ENCODE measurements around the gene CD164.

The CD164 gene

GRCh38 chr6:109362102-109362884 lies 20.0 kb downstream of the CD164 start:
- peaks cover 23% of the 10 kb centered on the region for H3K4me1 Mint-ChIP-seq
- no peaks in the 10 kb centered on the region for H3K9me3 Mint-ChIP-seq
- H3K36me3 Mint-ChIP-seq: peaks cover 81% of the 10 kb centered on the region
- H3K27ac Mint-ChIP-seq: no peak overlapping the region
- DNase-seq (ENCODE audit: low spot score in 2 of 2): no peak
- H3K4me3 Mint-ChIP-seq: no peak overlapping the region
- ATAC-seq: no peak

GRCh38 chr6:109360791-109361190 lies 21.5 kb downstream of the CD164 start:
- no peak for ATAC-seq
- H3K27ac Mint-ChIP-seq: peak overlapping the region; percentile 64
- H3K4me1 Mint-ChIP-seq: peaks cover 18% of the 10 kb centered on the region
- H3K4me3 Mint-ChIP-seq: no peak overlapping the region
- H3K36me3 Mint-ChIP-seq: peaks cover 73% of the 10 kb centered on the region
- no peaks in the 10 kb centered on the region for H3K9me3 Mint-ChIP-seq
- no peak for DNase-seq (ENCODE audit: low spot score in 2 of 2)

GRCh38 chr6:109360281-109360680 lies 22.0 kb downstream of the CD164 start:
- Mint-ChIP-seq H3K4me1 (peaks cover 18% of the 10 kb centered on the region), H3K27ac (peak overlapping the region; percentile 64), H3K9me3 (no peaks in the 10 kb centered on the region), H3K4me3 (no peak overlapping the region), H3K36me3 (peaks cover 67% of the 10 kb centered on the region)
- DNase-seq (ENCODE audit: low spot score in 2 of 2): no peak
- ATAC-seq: no peak

GRCh38 chr6:109359248-109359647 lies 23.0 kb downstream of the CD164 start:
- peaks cover 18% of the 10 kb centered on the region for H3K4me1 Mint-ChIP-seq
- H3K9me3 Mint-ChIP-seq: no peaks in the 10 kb centered on the region
- no peak overlapping the region for H3K4me3 Mint-ChIP-seq
- peaks cover 57% of the 10 kb centered on the region for H3K36me3 Mint-ChIP-seq
- DNase-seq (ENCODE audit: low spot score in 2 of 2): no peak
- ATAC-seq: no peak
- H3K27ac Mint-ChIP-seq: no peak overlapping the region

- peak overlapping the region; percentile 12 for H3K27ac Mint-ChIP-seq
- H3K4me3 Mint-ChIP-seq: no peak overlapping the region
- no peaks in the 10 kb centered on the region for H3K9me3 Mint-ChIP-seq
- no peak for DNase-seq (ENCODE audit: low spot score in 2 of 2)
- H3K36me3 Mint-ChIP-seq: peaks cover 56% of the 10 kb centered on the region
- peaks cover 11% of the 10 kb centered on the region for H3K4me1 Mint-ChIP-seq
- ATAC-seq: no peak
Observed at GRCh38 chr6:109358204-109358603, 24.1 kb downstream of the CD164 start.

GRCh38 chr6:109356237-109356636 lies 26.0 kb downstream of the CD164 start:
- peaks cover 19% of the 10 kb centered on the region for H3K4me1 Mint-ChIP-seq
- H3K36me3 Mint-ChIP-seq: peaks cover 39% of the 10 kb centered on the region
- ATAC-seq: no peak

GRCh38 chr6:109351231-109352130 lies 30.8 kb downstream of the CD164 start:
- ATAC-seq: no peak
- no peak for DNase-seq (ENCODE audit: low spot score in 2 of 2)
- Mint-ChIP-seq H3K4me1 (peaks cover 21% of the 10 kb centered on the region), H3K36me3 (peaks cover 17% of the 10 kb centered on the region), H3K4me3 (no peak overlapping the region), H3K27ac (no peak overlapping the region), H3K9me3 (no peaks in the 10 kb centered on the region)

More at GRCh38 chr6:109356237-109356636, 26.0 kb downstream of the CD164 start:
- no peak for DNase-seq (ENCODE audit: low spot score in 2 of 2)
- H3K9me3 Mint-ChIP-seq: no peaks in the 10 kb centered on the region
- no peak overlapping the region for H3K4me3 Mint-ChIP-seq
- H3K27ac Mint-ChIP-seq: no peak overlapping the region

GRCh38 chr6:109349419-109349987 lies 32.8 kb downstream of the CD164 start:
- no peaks in the 10 kb centered on the region for H3K9me3 Mint-ChIP-seq
- no peak overlapping the region for H3K4me3 Mint-ChIP-seq
- H3K4me1 Mint-ChIP-seq: peaks cover 21% of the 10 kb centered on the region
- peak overlapping the region; percentile 50 for H3K27ac Mint-ChIP-seq
- DNase-seq (ENCODE audit: low spot score in 2 of 2) (no peak), ATAC-seq (no peak)
- H3K36me3 Mint-ChIP-seq: peaks cover 12% of the 10 kb centered on the region

- H3K4me3 Mint-ChIP-seq: no peak overlapping the region
- H3K4me1 Mint-ChIP-seq: peaks cover 21% of the 10 kb centered on the region
- peaks cover 2% of the 10 kb centered on the region for H3K36me3 Mint-ChIP-seq
- no peak for ATAC-seq
- DNase-seq (ENCODE audit: low spot score in 2 of 2): no peak
- no peak overlapping the region for H3K27ac Mint-ChIP-seq
- H3K9me3 Mint-ChIP-seq: no peaks in the 10 kb centered on the region
Observed at GRCh38 chr6:109348226-109348625, 34.0 kb downstream of the CD164 start.

- Mint-ChIP-seq H3K9me3 (no peaks in the 10 kb centered on the region), H3K4me1 (peaks cover 21% of the 10 kb centered on the region), H3K27ac (no peak overlapping the region), H3K36me3 (no peaks in the 10 kb centered on the region), H3K4me3 (no peak overlapping the region)
- ATAC-seq (no peak), DNase-seq (ENCODE audit: low spot score in 2 of 2) (no peak)
Observed at GRCh38 chr6:109347779-109348178, 34.5 kb downstream of the CD164 start.

- no peaks in the 10 kb centered on the region for H3K9me3 Mint-ChIP-seq
- H3K4me1 Mint-ChIP-seq: peaks cover 10% of the 10 kb centered on the region
- ATAC-seq: no peak
- H3K4me3 Mint-ChIP-seq: no peak overlapping the region
- no peaks in the 10 kb centered on the region for H3K36me3 Mint-ChIP-seq
- no peak for DNase-seq (ENCODE audit: low spot score in 2 of 2)
- no peak overlapping the region for H3K27ac Mint-ChIP-seq
Observed at GRCh38 chr6:109345986-109346385, 36.3 kb downstream of the CD164 start.

GRCh38 chr6:109344226-109344625 lies 38.0 kb downstream of the CD164 start:
- Mint-ChIP-seq H3K9me3 (no peaks in the 10 kb centered on the region), H3K27ac (no peak overlapping the region), H3K4me3 (no peak overlapping the region), H3K4me1 (no peaks in the 10 kb centered on the region), H3K36me3 (no peaks in the 10 kb centered on the region)
- DNase-seq (ENCODE audit: low spot score in 2 of 2) (no peak), ATAC-seq (no peak)

- Mint-ChIP-seq H3K4me1 (no peaks in the 10 kb centered on the region), H3K9me3 (no peaks in the 10 kb centered on the region), H3K27ac (no peak overlapping the region), H3K36me3 (no peaks in the 10 kb centered on the region), H3K4me3 (no peak overlapping the region)
- DNase-seq (ENCODE audit: low spot score in 2 of 2) (no peak), ATAC-seq (no peak)
Observed at GRCh38 chr6:109343518-109343917, 38.7 kb downstream of the CD164 start.

GRCh38 chr6:109342911-109343310 lies 39.4 kb downstream of the CD164 start:
- Mint-ChIP-seq H3K4me3 (no peak overlapping the region), H3K9me3 (no peaks in the 10 kb centered on the region), H3K27ac (no peak overlapping the region), H3K4me1 (no peaks in the 10 kb centered on the region), H3K36me3 (no peaks in the 10 kb centered on the region)
- no peak for ATAC-seq
- no peak for DNase-seq (ENCODE audit: low spot score in 2 of 2)

- no peaks in the 10 kb centered on the region for H3K4me1 Mint-ChIP-seq
- DNase-seq (ENCODE audit: low spot score in 2 of 2) (no peak), ATAC-seq (no peak)
- no peaks in the 10 kb centered on the region for H3K9me3 Mint-ChIP-seq
- no peak overlapping the region for H3K4me3 Mint-ChIP-seq
- H3K36me3 Mint-ChIP-seq: no peaks in the 10 kb centered on the region
- no peak overlapping the region for H3K27ac Mint-ChIP-seq
Observed at GRCh38 chr6:109342506-109342905, 39.8 kb downstream of the CD164 start.
